AG09309 (cell line): Measurements from ENCODE around the gene DMTF1.

Experiments
- DNase-seq: peaks from one replicate; pipeline ENCODE4 v3.0.0-alpha.2; 2010; ENCODE audit warnings: low read depth
- H3K4me3 ChIP-seq: 2 replicates; pipeline ENCODE4 v1.5.1; 2011; ENCODE audit warnings: mild to moderate bottlenecking, low read depth, low read length, moderate library complexity; ENCODE audit not compliant: control insufficient read depth
- TF ChIP-seq, protein P1 (sequence below): IDR thresholded peaks from 2 replicates; pipeline ENCODE4 v1.5.1; 2011; ENCODE audit warnings: mild to moderate bottlenecking, low read depth, low read length, inconsistent platforms; ENCODE audit not compliant: insufficient read depth, control insufficient read depth; ENCODE audit errors: missing control alignments

Gene DMTF1

DNA sequence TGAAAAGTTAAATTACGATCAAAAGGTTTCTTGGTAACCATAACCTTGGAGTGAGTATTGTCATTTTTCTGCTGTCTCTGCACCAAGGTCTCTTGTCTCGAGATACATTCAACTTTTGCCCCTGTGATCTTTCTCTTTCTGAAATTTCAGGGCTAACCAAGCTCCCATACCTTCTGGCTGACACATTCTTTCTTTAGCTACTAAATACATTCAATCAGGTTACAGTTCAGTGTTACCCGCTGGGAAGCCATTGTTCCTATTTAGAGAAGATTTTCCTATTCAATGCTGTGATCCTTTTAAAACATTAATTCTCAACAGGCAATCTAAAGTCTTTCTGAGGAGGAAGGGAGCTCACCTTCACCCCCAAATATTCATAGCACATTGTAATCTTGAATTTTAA is 22.9 kb upstream of the DMTF1 start:
- no peak for DNase-seq
- TF ChIP-seq, protein P1, sequence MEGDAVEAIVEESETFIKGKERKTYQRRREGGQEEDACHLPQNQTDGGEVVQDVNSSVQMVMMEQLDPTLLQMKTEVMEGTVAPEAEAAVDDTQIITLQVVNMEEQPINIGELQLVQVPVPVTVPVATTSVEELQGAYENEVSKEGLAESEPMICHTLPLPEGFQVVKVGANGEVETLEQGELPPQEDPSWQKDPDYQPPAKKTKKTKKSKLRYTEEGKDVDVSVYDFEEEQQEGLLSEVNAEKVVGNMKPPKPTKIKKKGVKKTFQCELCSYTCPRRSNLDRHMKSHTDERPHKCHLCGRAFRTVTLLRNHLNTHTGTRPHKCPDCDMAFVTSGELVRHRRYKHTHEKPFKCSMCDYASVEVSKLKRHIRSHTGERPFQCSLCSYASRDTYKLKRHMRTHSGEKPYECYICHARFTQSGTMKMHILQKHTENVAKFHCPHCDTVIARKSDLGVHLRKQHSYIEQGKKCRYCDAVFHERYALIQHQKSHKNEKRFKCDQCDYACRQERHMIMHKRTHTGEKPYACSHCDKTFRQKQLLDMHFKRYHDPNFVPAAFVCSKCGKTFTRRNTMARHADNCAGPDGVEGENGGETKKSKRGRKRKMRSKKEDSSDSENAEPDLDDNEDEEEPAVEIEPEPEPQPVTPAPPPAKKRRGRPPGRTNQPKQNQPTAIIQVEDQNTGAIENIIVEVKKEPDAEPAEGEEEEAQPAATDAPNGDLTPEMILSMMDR: no peak
- H3K4me3 ChIP-seq: no peak overlapping the region

DNA sequence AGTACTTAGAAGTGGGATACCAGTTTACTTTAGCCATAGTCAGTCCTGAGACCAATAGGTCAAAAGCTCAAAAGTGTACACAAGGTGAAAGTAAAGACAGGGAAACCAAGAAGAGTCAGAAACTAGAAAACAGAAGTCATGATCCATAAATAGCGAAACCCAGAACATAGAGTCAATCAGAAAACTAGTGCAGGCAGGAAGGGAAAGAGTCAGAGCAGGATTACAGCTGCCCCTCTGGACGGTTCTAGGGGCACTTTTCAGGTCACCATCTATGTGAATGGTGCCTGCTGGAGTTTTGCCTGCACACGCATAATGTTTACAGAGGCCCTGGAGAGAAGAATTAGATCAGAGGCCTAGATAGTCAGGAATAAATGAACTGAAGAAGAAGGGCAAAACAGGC is 22.4 kb upstream of the DMTF1 start:
- no peak for DNase-seq
- no peak overlapping the region for H3K4me3 ChIP-seq
- TF ChIP-seq, protein P1: no peak

DNA sequence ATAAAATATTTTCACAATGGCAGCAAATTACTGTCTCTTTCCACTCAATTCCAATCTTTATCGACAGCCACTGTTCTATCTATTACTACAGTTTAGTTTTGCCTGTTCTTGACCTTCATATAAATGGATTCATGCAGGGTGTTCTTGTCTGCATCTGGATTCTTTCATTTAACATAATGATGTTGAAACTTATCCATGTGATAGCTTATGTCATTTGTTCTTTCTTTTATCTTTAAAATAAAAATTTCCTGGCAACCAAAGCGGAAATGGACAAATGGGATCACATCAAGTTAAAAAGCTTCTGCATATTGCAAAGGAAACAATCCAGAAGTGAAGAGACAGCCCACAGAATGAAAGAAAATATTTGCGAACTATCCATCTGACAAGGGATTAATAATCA is 20.5 kb upstream of the DMTF1 start:
- no peak overlapping the region for H3K4me3 ChIP-seq
- DNase-seq: no peak
- TF ChIP-seq, protein P1: no peak

DNA sequence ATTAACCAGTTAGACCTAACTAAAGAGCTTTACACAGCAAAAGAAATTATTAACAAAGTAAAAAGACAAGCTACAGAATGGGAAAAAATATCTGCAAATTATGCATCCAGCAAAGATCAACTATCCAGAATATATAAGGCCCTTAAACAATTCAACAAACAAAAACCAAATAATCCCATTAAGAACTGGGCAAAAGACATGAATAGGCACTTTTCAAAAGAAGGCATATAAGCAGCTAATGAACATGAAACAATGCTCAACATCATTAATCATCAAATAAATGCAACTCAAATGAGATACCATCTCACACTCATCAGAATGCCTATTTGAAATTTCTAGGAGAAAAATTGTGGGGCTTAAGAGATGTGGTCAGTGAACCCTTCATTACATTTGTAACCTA is 15.0 kb upstream of the DMTF1 start:
- TF ChIP-seq, protein P1: no peak
- no peak for DNase-seq

DNA sequence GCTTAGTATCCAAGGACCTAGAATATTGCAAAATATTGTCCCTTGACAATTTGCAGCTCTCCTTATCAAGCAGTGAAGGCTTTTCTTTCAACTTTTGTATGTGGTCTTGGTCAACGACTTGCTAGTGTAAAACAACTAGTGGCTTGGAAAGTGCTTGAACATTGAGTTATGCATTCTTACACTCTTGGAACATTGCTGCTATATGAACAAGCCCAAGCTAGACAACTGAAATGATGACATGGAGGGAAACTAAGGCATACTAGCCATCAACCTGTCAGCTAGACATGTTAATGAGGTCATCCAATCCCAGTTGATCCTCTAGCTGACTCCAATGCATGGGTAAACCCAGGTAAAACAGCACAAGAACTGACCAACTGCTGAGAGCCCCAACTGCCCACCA is 12.7 kb upstream of the DMTF1 start:
- no peak for DNase-seq
- TF ChIP-seq, protein P1: no peak
- H3K4me3 ChIP-seq: no peak overlapping the region

More for the DNA sequence above, 15.0 kb upstream of the DMTF1 start:
- H3K4me3 ChIP-seq: no peak overlapping the region

DNA sequence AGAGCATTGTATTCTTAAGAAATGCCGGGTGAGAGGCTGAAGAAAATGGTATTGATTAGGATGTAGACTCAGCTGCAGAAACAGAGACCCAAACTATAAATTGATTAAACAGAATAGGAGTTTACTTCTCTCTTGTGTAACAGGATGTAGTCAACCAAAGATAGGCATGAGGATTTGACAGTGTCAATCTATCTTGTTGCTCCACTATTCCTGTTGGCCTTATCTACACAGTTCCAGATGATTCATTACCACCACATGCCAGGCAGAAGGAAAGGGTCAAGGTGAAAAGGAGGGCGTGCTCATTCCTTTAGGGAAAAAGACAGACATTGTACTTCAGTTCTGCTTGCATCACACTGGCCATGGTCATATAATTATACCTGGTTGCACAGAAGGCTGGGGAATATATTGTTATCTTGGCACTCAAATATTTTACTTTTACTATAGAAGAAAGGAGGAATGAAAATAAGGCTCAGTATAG is 11.9 kb upstream of the DMTF1 start:
- no peak for DNase-seq
- TF ChIP-seq, protein P1: no peak
- H3K4me3 ChIP-seq: no peak overlapping the region

DNA sequence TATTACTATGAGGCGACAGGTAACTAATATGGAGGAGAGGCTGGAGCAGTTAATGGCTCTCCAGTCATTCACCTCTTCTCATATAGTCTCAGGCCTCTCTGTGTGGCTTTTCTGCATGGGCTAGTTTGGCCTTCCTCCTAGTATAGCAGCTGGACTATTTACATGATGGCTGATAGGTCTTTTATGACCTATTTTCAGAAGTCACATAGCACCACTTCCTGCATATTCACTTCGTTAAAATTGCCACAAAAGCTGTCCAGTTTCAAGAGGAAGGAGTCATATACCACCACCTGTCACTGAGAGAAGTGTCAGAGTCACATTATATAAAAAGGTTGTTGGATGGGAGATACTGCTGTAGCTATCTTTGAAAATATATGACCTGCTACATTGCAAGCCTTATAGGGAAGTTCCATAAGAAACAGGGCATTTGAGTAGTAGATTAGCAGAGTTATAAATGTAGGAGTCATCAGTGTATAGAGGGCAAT is 8.0 kb upstream of the DMTF1 start:
- no peak overlapping the region for H3K4me3 ChIP-seq
- no peak for DNase-seq
- TF ChIP-seq, protein P1: no peak
